HepG2 (cell line): ENCODE measurements around the gene AFF2. TPM values are rescaled to one million over a fixed set of nuclear protein-coding genes. Genes with fewer than 3 reads are reported as not detected.

Source experiments
- ATAC-seq: fragments of 200-7000 bp; cut with Tn5 transposase; 3 replicates; pipeline ENCODE4 v1.9.1; 2020; ENCODE audit warnings: mild to moderate bottlenecking, moderate library complexity
- BruUV-seq: library from RNA; stranded (reverse); fragments of 400-500 nt; replicated peaks from 2 replicates; lab custom pipeline; 2021; lab: Mats Ljungman, UMichigan
- CTCF ChIA-PET: fragments of 300-600 bp; formaldehyde crosslinking; extraction: SDS; loops from one replicate; lab custom pipeline; 2021; ENCODE audit warnings: low total read pairs, inconsistent platforms, low intra/inter-chr PET ratio; lab: Yijun Ruan, JAX
- POLR2A ChIA-PET: fragments of 350-600 bp; sonication (Branson Sonifier 250); formaldehyde crosslinking; loops from one replicate; lab custom pipeline; 2020; ENCODE audit warnings: antibody characterized with exemption, inconsistent platforms; lab: Yijun Ruan, JAX
- DNase-seq: peaks from one replicate; pipeline ENCODE4 v3.0.0-alpha.2; 2015; ENCODE audit warnings: low spot score
- FAIRE-seq: peaks from 3 replicates; lab custom pipeline; 2011; peaks lifted over from hg19 to GRCh38; lab: Jason Lieb, UNC
- H2AFZ ChIP-seq: one replicate; pipeline ENCODE4 v1.6.1; 2011; ENCODE audit warnings: low read length, inconsistent platforms
- H3K27ac ChIP-seq: fragments of 300-600 bp; 3 replicates; pipeline ENCODE4 v1.8.0; 2011; ENCODE audit warnings: mixed run types, mild to moderate bottlenecking, mixed read lengths, low read length, inconsistent platforms; ENCODE audit not compliant: insufficient read depth; ENCODE audit errors: extremely low read length
- H3K27me3 ChIP-seq, 2 experiments: fragments of 200-600 bp in 1 of 2; 2 replicates in 1 of 2; 3 replicates in 1 of 2; pipeline versions ENCODE4 v1.6.0 to v1.8.0; 2011; ENCODE audit warnings: low read length in 2 of 2, mild to moderate bottlenecking in 2 of 2, moderate library complexity in 2 of 2, inconsistent platforms in 1 of 2; ENCODE audit not compliant: insufficient read depth in 2 of 2, control insufficient read depth in 1 of 2
- H3K36me3 ChIP-seq, 2 experiments: fragments of 200-600 bp in 1 of 2; replicated peaks in 1 of 2; 2 replicates in 1 of 2; 3 replicates in 1 of 2; pipeline versions ENCODE4 v1.5.1 to v1.8.0; 2011; ENCODE audit warnings: low read length in 2 of 2, inconsistent platforms in 1 of 2; ENCODE audit not compliant: insufficient read depth in 2 of 2, control insufficient read depth in 1 of 2
- H3K4me1 ChIP-seq: 2 replicates; pipeline ENCODE4 v1.5.1; 2012; ENCODE audit warnings: low read length, inconsistent platforms; ENCODE audit not compliant: insufficient read depth
- H3K4me2 ChIP-seq: 2 replicates; pipeline ENCODE4 v1.6.0; 2011; ENCODE audit warnings: low read depth, low read length, inconsistent platforms
- H3K4me3 ChIP-seq, 3 experiments: fragments of 200-600 bp in 1 of 3; sonication (generic), shearing (Covaris generic) in 1 of 3; replicated peaks in 1 of 3; 2 replicates each; pipeline ENCODE4 v1.5.1; 2011 to 2016; ENCODE audit warnings: low read length in 3 of 3, inconsistent platforms in 2 of 3, low read depth in 2 of 3, mild to moderate bottlenecking in 2 of 3, control low read depth in 1 of 3, mixed read lengths in 1 of 3; ENCODE audit not compliant: insufficient read depth in 1 of 3
- H3K79me2 ChIP-seq: one replicate; pipeline ENCODE4 v1.6.1; 2011; ENCODE audit warnings: low read length, inconsistent platforms; ENCODE audit not compliant: insufficient read depth
- H3K9ac ChIP-seq: 2 replicates; pipeline ENCODE4 v1.6.0; 2011; ENCODE audit warnings: mild to moderate bottlenecking, low read depth, low read length, inconsistent platforms; ENCODE audit not compliant: insufficient read depth
- H3K9me3 ChIP-seq: 2 replicates; pipeline ENCODE4 v1.5.1; 2012; ENCODE audit warnings: mild to moderate bottlenecking, low read length
- H4K20me1 ChIP-seq: 2 replicates; pipeline ENCODE4 v1.6.0; 2011; ENCODE audit warnings: inconsistent platforms, mild to moderate bottlenecking, low read length, moderate library complexity; ENCODE audit not compliant: insufficient read depth
- DMAP1 ChIP-seq: IDR thresholded peaks from 2 replicates; pipeline ENCODE4 v1.6.1; 2016
- HDAC6 ChIP-seq: fragments of 200-600 bp; sonication (generic); IDR thresholded peaks from 2 replicates; pipeline ENCODE4 v1.7.0; 2017; ENCODE audit warnings: mild to moderate bottlenecking, antibody characterized with exemption, low read length, low read depth
- KDM5B ChIP-seq: sonication (generic); formaldehyde crosslinking; IDR thresholded peaks from 2 replicates; pipeline ENCODE4 v1.4.0; 2020; ENCODE audit warnings: missing genetic modification reagents, mild to moderate bottlenecking, borderline replicate concordance
- PAF1 ChIP-seq: IDR thresholded peaks from 2 replicates; pipeline ENCODE4 v1.6.1; 2016; ENCODE audit warnings: missing genetic modification reagents, missing compliant biosample characterization
- SP1 ChIP-seq, 2 experiments: fragments of 450-650 bp in 1 of 2; sonication (generic) in 1 of 2; formaldehyde crosslinking in 1 of 2; IDR thresholded peaks; 2 replicates each; pipeline versions ENCODE4 v1.4.0 to v1.6.1; 2016 to 2020; ENCODE audit warnings: missing genetic modification reagents in 1 of 2
- SPEN ChIP-seq: sonication (generic); formaldehyde crosslinking; IDR thresholded peaks from 2 replicates; pipeline ENCODE4 v1.5.1; 2020; ENCODE audit warnings: low read depth, mild to moderate bottlenecking, missing genetic modification reagents
- ZNF354B ChIP-seq: sonication (generic); formaldehyde crosslinking; IDR thresholded peaks from 2 replicates; pipeline ENCODE4 v1.8.0; 2022; ENCODE audit warnings: mild to moderate bottlenecking, missing genetic modification reagents
- ZNF607 ChIP-seq: sonication (generic); formaldehyde crosslinking; IDR thresholded peaks from 2 replicates; pipeline ENCODE4 v1.5.1; 2020; ENCODE audit warnings: missing genetic modification reagents, mild to moderate bottlenecking, borderline replicate concordance
- ZNF781 ChIP-seq: sonication (generic); formaldehyde crosslinking; IDR thresholded peaks from 2 replicates; pipeline ENCODE4 v1.5.1; 2020; ENCODE audit warnings: borderline replicate concordance, mild to moderate bottlenecking, missing genetic modification reagents; ENCODE audit errors: not compliant biosample characterization
- ZNF878 ChIP-seq: sonication (generic); formaldehyde crosslinking; IDR thresholded peaks from 2 replicates; pipeline ENCODE4 v1.8.1; 2023; ENCODE audit warnings: mild to moderate bottlenecking, missing genetic modification reagents, moderate library complexity
- WGBS: methylation state at CpG from one replicate; pipeline ENCODE4 v1.1.6; 2017; ENCODE audit warnings: low lambda C conversion rate; 5-methylcytosine and 5-hydroxymethylcytosine counted together
- in situ Hi-C: cut with HindIII; loops from 2 replicates; pipeline ENCODE4 v1.10.0; 2017; ENCODE audit warnings: low pct_unique_long_range_greater_than_20kb; ENCODE audit not compliant: extremely low pct_ligation_motif_present
- intact Hi-C: fragments of 100-400 bp; cut with micrococcal nuclease; formaldehyde crosslinking; loops from one replicate; pipeline ENCODE4 v1.10.0; 2022; ENCODE audit not compliant: unreplicated experiment
- polyA plus RNA-seq, 8 experiments: library from polyadenylated mRNA; depleted of rRNA in 3 of 8; stranded (reverse) in 7 of 8; unstranded in 1 of 8; fragments of >200 nt; fragmentation: Illumina TruSeq in 4 of 8; extraction: Trizol in 4 of 8; gene quantifications; 2 replicates each; pipeline versions ENCODE4 v1.2.1 to v1.2.3, GENCODE V29; 2011 to 2016; ENCODE audit warnings: low read depth in 4 of 8, missing spikeins in 1 of 8, mixed read lengths in 1 of 8; ENCODE audit not compliant: insufficient read depth in 1 of 8
- total RNA-seq, 5 experiments: library from RNA; depleted of rRNA; stranded (reverse); fragments of >200 nt; fragmentation: Illumina TruSeq; extraction: Trizol; gene quantifications; 2 replicates each; pipeline ENCODE4 v1.2.3, GENCODE V29; 2016; ENCODE audit warnings: low read depth in 1 of 5
- TF ChIP-seq, protein P1 (sequence below): sonication (generic); formaldehyde crosslinking; IDR thresholded peaks from 2 replicates; pipeline ENCODE4 v1.4.0; 2020; ENCODE audit warnings: mild to moderate bottlenecking, missing genetic modification reagents
- TF ChIP-seq, protein P2 (sequence below): sonication (generic); formaldehyde crosslinking; IDR thresholded peaks from 2 replicates; pipeline ENCODE4 v1.5.1; 2020; ENCODE audit warnings: missing genetic modification reagents, mild to moderate bottlenecking, borderline replicate concordance
- TF ChIP-seq, protein P3 (sequence below): sonication (generic); formaldehyde crosslinking; conservative IDR thresholded peaks from 2 replicates; pipeline ENCODE4 v1.8.0; 2022; ENCODE audit warnings: mild to moderate bottlenecking, moderate library complexity, missing genetic modification reagents
- TF ChIP-seq, protein P4 (sequence below): sonication (generic); formaldehyde crosslinking; IDR thresholded peaks from 2 replicates; pipeline ENCODE4 v1.8.1; 2023; ENCODE audit warnings: mild to moderate bottlenecking, missing genetic modification reagents, borderline replicate concordance

The AFF2 gene
- total and polyA plus RNA-seq, 2 of the 13 experiments (the other 11 are each of a cell fraction or from before 2014, with no cell fraction given) = not detected

DNA sequence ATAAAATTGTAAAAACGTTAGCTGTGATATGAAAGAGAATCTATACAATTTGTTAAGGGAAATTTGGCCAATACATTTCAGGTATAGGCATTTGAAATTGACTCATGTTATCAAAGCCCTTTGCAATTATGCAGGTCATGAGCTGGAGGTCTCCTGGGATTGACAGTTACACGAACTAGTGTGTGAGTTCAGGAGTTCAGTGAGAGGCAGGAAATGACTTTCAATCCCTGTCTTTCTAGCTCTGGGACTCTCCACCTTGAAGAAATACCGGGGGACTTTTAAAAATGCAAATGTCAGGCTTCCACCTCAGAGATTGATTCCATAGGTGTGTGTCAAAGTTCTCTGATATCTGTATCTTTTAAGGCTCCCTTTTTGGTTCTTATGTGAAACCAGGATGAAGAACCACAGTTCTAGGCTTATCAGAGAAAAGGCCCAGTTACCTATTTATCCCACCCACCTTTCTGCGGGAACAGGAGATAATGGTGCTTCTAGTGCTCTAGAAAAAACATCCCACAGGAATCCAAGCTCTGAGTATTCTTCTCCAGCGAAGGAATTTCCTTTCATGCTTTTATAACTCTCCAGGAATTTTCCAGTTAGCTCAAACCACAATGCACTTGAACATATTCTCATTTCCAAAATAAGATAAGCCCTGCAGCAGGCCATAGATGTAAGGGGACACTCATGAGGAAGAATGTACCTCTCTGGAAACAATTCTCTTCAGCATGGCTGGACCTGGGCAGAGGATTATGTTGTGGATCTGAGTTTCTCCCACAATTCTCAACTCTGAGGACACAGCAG is 503.6 kb downstream of the AFF2 start (continued):
- TF ChIP-seq, protein P1, sequence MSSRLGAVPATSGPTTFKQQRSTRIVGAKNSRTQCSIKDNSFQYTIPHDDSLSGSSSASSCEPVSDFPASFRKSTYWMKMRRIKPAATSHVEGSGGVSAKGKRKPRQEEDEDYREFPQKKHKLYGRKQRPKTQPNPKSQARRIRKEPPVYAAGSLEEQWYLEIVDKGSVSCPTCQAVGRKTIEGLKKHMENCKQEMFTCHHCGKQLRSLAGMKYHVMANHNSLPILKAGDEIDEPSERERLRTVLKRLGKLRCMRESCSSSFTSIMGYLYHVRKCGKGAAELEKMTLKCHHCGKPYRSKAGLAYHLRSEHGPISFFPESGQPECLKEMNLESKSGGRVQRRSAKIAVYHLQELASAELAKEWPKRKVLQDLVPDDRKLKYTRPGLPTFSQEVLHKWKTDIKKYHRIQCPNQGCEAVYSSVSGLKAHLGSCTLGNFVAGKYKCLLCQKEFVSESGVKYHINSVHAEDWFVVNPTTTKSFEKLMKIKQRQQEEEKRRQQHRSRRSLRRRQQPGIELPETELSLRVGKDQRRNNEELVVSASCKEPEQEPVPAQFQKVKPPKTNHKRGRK = no peak
- TF ChIP-seq DMAP1 (CRISPR knock-in tag) (no peak), HDAC6 (no peak)

DNA sequence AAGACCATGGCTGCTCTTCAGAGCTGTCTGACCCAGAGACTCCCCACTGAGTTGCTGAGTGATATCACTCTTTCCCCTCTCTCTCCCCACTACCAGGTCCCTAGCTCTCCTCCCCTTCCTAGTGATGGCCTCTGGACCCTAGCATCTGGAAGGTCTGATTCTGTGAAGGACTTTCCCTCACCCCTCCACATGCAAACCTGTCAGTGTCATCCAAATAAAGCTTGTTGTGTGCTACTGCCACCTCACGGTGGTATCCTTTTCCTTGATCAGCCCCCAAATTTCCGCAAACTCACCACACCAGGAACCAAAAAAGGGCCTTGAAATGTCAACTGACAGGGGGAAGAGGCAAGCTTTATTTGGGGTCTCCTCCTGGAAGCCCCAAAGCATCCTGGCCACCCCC is 504.5 kb downstream of the AFF2 start:
- Histone ChIP-seq H3K9ac (no peak overlapping the region), H3K79me2 (no peaks in the 10 kb centered on the region), H3K27me3 (no peaks in the 10 kb centered on the region), H4K20me1 (no peaks in the 10 kb centered on the region), H3K27ac (no peak overlapping the region), H3K9me3 (no peaks in the 10 kb centered on the region), H2AFZ (no peak overlapping the region), H3K36me3 (no peaks in the 10 kb centered on the region), H3K4me3 (no peak overlapping the region), H3K4me1 (no peaks in the 10 kb centered on the region), H3K4me2 (no peak overlapping the region)
- FAIRE-seq (no peak), ATAC-seq (no peak), DNase-seq (no peak)
- in situ Hi-C loops = no loop called here
- ChIA-PET CTCF (no interaction called here), POLR2A (no interaction called here)
- BruUV-seq = no TSS peak
- intact Hi-C loops = no loop called here
- 42% methylated on average over 2 of the region's 2 CpGs for WGBS
- TF ChIP-seq, protein P2, sequence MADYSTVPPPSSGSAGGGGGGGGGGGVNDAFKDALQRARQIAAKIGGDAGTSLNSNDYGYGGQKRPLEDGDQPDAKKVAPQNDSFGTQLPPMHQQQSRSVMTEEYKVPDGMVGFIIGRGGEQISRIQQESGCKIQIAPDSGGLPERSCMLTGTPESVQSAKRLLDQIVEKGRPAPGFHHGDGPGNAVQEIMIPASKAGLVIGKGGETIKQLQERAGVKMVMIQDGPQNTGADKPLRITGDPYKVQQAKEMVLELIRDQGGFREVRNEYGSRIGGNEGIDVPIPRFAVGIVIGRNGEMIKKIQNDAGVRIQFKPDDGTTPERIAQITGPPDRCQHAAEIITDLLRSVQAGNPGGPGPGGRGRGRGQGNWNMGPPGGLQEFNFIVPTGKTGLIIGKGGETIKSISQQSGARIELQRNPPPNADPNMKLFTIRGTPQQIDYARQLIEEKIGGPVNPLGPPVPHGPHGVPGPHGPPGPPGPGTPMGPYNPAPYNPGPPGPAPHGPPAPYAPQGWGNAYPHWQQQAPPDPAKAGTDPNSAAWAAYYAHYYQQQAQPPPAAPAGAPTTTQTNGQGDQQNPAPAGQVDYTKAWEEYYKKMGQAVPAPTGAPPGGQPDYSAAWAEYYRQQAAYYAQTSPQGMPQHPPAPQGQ (CRISPR knock-in tag) = no peak
- TF ChIP-seq, protein P3, sequence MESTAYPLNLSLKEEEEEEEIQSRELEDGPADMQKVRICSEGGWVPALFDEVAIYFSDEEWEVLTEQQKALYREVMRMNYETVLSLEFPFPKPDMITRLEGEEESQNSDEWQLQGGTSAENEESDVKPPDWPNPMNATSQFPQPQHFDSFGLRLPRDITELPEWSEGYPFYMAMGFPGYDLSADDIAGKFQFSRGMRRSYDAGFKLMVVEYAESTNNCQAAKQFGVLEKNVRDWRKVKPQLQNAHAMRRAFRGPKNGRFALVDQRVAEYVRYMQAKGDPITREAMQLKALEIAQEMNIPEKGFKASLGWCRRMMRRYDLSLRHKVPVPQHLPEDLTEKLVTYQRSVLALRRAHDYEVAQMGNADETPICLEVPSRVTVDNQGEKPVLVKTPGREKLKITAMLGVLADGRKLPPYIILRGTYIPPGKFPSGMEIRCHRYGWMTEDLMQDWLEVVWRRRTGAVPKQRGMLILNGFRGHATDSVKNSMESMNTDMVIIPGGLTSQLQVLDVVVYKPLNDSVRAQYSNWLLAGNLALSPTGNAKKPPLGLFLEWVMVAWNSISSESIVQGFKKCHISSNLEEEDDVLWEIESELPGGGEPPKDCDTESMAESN (CRISPR knock-in tag) = no peak
- no peak for TF ChIP-seq PAF1 (CRISPR knock-in tag)
- TF ChIP-seq ZNF354B (CRISPR knock-in tag) = no peak
- TF ChIP-seq KDM5B (CRISPR knock-in tag) = no peak
- TF ChIP-seq, protein P4, sequence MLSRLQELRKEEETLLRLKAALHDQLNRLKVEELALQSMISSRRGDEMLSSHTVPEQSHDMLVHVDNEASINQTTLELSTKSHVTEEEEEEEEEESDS (CRISPR knock-in tag) = no peak
- TF ChIP-seq SPEN = no peak
- no peak for TF ChIP-seq SP1 (IDR thresholded peaks at IDR 0.05)
- TF ChIP-seq SP1 (CRISPR knock-in tag; IDR thresholded peaks at IDR 0.05) = no peak
- no peak for TF ChIP-seq ZNF781 (CRISPR knock-in tag)
- no peak for TF ChIP-seq ZNF607 (CRISPR knock-in tag)
- TF ChIP-seq ZNF878 (CRISPR knock-in tag) = no peak
